NCI-H2196 (cell line): ENCODE measurements around the gene CADM1.

Experiments used
- DNase-seq: peaks from one replicate; lab custom pipeline; 2025; ENCODE audit not compliant: unreplicated experiment; lab: John Stamatoyannopoulos, UW

Gene CADM1

DNA sequence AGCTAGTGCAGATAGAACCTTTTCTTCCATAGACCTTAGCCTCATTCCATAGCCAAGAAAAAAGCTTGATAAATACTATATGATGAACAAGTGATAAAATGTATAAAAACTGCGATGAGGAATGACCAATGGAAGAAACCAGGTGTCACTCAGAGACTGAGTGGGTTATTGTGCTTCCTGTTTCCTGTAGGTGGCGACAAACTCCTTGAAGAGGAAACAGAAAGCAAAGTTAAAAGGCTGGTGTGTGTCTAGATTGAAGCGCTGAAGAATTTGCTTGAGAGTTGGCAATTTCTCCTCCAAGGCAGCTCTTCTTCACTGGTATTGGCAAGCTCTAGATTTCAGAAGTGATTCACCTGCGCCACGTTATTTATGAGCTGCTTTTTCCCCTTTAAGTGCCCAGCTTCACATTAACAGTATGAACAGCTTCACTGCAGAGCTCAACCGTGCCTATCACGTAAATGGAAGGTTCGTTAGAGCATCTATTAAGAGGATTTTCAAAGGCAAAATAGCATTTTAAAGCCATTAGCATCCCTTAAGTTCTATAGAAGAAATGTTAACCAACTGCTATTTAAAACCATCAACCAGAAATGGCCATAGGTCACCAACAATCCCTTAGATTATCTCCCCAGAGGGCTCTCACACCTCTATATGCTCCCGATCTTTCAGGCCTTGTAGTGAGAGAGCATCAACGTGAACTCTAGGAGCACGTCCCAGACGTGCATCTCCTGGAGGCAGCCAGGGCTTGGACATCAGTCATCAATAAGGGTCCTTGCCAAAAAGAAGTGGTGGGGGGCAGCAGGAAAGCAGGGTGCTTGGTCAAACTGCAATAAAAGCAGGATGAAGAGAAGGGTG, 179.4 kb downstream of the CADM1 start:
- DNase-seq = peak; percentile 77

DNA sequence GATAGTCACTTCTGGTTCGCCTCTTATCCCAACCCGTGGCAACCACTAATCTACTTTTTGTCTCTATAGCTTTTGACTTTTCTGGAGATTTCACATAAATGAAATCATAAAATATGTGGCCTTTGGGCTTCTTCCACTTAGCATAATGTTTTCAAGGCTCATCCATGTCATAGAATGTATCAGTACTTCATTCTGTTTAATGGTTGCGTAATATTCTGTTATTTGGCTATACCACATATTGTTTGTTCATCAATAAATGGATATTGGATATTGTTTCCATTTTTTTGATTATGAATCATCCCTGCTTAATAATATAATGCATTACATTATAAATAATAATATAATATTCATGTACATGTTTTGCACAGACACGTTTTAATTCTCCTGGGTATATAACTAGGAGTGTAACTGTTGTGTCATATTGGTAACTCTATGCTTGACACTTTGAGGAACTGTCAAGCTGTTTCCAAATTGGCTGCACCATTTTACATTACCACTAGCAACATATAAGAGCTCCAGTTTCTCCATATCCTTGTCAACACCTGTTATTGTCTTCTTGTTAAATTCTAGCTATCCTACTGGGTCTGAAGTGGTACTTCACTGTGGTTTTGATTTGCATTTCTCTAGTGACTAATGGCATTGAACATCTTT, 181.5 kb downstream of the CADM1 start:
- DNase-seq = no peak

DNA sequence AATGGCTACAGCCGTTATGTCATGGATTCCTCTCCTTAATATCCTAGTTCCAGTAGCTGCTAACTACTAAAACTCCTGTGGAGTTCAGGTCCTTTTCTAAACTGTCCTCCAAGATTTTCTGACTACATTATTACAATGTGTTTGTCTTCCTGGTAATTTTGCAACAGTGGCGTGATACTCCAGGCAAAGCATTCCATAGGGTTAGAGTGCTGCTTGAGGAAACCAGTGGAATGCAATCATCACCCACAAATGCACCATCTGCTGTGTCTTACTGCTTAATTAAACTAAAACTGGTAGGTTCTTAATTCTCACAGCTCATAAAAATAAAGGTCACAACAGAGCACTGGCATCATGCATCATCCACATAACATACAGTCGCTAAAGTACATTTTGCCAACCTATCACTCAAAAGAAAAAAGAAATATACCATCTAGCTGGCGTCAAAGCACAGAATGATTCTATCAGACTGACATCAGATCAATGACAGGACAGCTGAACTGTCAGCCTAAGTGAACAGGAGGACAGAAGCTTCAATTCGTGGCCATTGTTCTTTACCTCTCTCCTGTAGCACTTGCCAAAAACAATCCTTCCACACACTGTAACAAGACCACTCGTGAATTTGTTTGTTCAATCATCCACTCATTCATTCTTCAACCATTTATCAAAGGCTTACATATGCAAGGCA, 182.5 kb downstream of the CADM1 start:
- no peak for DNase-seq

DNA sequence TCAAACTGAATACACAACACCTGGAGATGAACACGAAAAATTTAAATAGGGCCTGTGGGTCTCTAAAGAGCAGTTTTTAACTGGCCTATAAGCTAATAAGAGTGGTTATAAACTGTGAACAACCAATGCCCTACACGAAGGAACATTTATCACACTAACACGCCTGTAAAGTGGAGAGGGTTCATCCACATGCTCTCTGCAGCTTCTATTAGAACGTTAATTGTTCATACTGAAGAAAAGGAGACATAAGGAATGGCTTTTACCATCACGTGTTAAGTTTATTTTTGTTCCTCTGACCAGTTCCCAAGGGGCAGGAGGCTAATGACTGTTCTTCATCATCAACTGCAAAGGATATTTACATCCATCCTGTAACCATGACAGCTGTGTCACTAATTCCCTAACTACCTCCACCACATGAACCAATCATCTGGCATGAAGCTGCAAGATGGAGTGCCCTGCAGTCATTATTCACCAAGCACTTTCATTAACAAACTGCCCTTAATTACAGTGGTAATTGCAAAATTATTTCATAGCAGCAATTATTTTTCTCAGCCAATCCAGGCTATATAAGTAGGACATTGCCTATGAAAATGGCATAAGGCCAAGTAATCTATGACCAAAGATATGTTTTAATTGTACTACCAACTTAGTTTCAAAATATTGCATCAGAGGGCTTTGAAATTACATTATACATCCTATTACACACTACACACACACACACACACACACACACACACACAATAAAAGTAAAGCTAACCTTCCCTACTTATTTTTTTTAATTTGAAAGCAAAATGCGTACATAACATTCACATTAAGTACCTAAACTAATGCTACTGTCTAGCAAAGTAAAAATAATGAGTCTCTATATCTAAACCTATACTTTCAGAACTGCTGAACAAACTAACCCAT, 186.7 kb downstream of the CADM1 start:
- no peak for DNase-seq

DNA sequence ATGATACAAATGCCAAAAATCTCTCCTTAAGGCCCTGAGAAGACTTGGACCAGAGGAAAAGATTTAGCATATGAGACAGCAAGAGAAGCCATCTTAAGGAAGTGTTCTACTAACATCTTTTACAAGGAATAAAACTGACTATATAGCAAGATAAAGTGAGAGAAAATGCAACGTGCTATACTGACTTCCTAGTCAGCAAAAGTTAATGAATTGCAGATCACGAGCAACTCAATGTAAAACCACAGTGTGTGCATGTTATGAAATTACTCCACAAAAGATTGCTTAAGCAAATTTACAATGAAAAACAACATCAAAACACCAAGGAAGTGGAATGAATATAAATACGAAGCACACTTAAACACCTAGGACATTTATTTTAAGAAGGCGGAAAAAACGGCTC, 187.5 kb downstream of the CADM1 start:
- no peak for DNase-seq

DNA sequence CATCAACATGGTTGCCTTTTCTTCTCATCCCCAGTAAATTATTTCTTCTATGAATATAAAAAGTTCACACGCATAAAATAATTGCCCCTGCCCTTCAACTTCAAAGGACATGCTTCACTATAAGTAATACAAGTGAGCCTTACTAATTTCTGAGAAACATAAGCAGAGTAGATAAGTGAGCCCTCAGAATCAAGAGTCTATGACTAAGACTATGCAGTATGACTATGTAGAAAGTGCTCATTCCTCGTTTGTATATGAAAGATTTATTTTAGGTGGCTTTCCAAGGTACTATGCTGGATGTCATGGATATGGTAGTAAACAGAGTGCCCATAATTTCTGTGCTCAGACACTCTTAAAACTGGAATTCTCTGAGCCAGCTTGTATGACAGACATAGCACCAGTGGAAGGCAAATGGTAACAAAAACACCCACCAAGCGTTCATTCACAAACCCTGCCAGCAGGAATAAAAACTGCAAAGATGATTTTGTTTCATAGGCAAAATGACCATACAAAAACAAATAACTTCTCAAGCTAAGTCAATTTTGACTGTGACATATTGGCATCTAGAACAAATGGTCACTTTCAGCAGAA, 189.8 kb downstream of the CADM1 start:
- no peak for DNase-seq

DNA sequence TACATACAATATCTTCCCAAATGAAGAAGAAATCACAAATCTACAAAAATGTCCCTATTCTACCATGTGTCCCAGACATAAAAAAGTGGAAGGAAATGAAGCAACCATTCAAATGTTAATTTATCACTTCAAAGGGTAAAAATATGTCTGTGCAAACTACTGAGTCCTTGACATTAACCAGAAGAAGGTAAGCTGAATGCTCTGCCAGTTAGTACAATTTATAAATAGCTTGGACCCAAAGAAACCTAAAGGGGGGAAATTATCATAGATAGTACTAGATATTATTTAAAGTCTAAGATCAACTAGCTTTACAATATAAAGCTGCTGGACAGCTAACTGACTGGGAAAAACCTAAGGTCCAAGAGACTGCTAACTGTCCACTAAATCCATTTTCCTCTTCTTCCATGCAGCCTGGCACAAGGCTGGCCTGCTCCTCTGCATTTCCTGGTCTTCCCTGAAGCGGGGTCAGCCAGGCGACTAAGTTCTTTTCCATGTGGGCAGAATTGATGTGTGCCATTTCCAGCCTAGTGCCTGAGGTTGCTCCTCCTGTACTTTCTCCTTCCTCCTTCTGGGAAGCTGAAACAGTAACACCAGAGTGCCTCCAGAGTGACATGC, 190.9 kb downstream of the CADM1 start:
- no peak for DNase-seq

DNA sequence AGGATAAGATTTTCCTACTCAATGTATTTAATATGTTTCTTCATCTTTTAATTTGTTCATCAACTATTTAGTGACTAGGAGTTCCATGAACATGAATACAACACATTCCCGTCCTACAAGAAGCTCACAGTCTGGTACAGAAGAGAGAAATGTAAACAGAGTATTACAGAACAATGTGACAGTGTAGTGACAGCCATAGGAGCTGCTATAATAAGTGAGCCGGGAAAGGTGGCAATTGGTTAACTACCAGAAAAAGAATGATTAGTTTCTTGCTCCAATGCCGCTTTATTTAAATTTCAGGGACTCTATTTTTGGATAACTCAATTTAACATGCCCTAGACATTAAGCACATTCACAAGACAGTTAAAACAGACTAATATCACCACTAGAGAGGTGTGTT, 192.3 kb downstream of the CADM1 start:
- DNase-seq = no peak

DNA sequence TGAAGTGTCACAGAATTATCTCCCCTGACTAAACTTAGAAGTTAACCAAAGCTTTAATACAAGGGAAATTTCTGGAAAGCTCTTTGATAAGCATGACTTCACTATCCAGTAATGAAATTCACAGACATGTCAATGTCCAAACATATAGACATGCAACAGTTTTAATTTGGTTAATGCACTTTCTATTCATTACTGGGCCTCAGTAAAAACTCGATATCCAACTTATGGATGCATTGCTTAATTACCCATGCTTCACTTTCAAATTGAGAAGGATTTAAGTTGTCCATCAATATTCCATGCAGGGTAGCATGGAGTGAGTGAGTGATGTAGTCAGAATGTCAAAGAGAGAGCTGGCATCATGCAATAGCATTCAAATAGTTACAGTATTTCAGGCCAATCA, 197.5 kb downstream of the CADM1 start:
- no peak for DNase-seq

DNA sequence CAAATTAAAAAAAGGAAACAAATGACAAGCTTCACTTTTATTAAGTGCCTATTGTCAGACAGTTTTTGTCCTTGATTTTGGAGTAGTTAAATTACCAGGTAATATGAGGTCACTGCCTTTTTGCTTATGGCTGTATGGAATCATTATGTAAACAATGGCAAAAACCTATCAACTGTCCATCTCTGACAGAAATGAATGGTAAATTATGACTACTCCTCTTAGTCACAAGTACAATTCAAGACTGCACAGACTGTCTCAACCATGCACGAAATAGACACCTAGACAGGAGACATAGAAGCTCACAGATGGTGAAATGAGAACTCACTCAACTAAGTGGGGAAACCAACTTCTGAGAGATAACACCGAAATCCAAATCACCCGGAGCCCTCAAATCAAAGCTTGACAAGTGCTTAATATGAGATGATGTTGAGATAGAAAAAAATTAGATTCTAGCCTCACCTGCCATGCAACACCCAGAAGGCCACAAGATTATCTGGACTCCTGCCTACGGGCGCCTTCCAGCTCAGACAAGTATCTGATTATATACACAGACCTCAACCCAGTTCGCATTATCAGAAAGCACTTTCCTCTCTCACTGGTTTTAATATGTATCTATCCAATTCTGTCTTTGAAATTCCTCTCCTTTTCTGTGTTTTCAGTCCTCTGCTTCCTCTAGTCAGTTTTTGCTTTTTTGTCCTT, 199.3 kb downstream of the CADM1 start:
- DNase-seq = no peak

DNA sequence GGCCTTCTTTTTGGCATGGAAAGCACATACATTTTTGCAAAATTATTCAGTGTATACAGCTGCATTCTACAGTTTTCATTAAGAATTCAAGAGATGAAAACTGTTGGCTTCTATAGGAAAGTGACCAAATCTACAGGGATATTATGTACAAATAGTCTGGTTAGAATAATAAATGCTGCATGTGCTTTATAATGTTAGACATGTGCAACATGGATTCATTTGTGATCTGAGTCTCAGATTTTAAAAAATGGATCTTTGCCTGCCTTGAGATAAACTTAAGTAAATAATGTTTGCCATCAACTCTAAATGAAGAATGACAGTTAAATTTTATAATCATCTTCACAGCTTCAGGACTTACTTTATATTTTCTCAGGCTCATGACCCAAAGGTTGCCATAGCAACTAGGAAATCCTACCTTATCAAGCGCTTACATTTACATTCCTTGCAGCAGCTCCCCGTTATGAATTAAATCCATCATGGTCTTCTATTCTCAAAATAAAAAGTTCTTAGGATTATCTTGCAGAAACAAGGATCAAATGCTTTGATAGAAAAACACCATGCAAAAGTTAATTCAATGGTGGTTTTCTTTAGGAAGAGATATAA, 200.2 kb downstream of the CADM1 start:
- DNase-seq = no peak

DNA sequence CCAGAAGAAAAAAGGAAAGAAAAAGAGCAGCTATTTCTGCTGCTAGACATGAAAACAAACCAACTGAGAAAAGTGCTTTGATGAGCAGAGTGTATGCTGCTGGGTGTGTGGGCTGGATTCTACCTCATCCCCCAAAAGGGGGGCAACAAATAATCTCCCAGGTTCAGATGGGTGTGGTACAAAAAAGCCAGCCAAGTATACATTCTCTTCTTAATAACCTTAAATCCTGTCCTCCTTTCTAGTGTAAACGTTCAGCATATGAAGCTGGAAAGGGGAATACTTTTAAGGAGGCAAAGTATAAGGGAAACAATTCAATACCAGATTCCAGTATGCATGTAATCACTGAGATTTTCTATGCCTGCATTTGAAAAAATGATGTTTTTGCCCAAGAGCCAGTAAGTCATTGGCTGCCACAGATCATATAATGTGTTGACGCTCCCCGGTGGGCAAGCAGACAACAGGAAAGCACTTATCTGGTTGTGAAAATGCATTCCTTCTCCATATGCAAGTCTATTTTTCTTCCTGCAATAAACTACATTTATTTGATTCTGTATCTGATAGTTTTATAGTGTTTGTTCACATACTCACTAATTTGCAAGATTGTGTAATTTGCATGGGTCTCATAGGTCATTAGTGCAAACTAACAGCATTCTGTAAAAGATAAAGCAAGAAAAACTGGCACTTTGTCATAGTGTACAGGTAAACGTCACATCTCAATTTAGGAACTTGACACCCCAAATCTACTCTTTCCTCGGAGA, 201.1 kb downstream of the CADM1 start:
- no peak for DNase-seq

DNA sequence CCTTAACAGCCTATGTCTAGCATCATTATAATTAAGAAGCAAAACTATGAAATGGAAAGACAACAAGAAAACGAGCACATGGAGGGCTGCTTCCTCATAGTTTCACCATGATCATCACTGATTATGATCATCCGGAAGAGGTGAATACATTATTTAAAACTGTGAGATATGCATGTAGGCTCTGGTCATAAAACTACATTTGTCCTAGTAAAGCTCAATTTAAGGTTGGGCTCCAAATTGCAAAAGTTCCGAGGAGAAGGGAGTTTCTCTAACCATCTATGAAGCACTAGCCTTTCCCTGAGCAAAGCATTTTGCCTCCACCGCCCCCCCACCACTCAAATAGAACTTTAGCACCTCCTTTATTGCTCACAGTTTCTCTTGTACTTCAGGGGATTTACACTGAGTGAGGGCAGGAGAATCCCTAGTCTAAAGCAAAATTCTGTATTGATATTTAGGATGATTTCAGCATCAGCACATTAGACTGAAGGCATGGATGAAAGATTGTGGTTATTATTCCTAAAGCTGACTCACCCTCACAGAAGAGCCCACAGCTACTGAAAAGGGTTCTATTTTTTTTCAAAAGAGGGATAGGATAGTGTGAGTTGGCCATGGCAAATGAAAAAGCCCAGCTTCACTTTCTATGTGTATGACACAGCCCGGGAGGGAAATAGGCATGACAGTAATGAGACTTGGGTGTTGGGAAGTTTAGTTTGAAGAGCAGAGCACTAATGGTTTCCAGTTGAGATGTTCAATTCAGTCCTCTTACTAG, 203.4 kb downstream of the CADM1 start:
- DNase-seq = no peak

DNA sequence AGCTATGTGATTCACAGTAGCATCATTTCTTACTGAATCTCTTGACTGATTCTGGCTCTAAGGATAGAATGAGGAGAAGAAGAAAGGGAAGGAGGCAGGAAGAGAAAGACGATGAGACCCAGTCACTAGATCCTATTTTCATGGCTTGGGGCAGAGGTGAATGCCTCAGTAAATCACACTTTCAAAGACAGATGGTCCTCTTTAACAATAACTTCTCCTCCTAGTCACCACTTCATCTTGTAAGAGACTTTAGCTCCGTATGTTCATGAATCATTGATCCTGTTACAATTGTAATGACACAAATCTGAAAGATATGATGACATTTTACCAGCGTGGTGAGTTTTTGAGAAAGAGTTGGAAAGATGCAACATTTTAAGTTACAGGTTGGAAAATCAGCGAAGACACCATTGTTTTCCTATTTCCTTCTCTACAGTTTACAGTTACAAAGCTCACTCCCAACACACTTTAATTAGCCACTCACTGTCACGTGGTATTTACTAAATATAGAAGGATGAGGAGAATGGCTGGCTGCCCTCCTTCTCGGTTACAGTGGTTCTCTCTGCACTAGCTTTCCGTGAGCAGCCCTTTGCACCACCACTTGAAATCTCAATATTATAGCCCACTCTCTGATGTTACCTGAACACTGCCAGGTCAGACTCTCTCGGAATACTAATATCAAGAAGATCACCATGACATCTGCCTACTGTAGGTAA, 205.8 kb downstream of the CADM1 start:
- no peak for DNase-seq

DNA sequence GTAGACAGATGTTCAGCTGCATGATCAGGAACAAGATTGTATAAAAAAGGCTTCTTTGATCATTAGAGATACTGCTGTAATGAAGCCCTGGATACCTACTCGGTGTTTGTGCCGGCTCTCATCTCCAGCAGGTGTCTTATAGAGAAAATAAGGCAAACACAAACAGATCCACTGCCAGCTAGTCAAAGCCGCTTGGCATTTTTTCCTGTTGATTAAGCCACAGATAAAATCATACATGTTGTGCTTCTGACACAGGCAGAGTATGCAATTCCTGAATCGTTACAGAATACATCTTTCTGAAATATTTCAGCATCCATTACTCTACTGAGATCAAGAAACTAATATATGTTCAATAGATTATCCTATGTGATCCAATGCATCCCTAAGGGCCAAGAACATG, 206.9 kb downstream of the CADM1 start:
- peak; percentile 13 for DNase-seq

DNA sequence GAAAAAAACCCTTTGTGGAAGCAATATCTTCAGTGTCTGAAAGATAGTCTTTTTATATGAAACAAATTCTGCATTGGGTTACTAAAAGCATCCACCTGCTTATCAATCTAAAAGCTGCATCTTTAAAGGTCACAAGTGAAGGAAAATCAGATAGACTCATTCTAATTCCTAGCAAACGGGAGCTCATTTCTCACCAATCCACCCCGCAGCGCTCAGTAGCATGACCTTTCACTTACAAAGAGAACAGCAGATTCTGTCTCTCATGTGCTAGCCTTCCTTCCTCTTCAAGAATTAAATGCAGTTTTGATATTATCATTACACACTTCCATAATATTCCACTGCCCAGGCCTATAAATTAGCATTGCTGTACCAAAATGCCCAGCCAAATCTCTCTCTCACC, 212.9 kb downstream of the CADM1 start:
- no peak for DNase-seq

DNA sequence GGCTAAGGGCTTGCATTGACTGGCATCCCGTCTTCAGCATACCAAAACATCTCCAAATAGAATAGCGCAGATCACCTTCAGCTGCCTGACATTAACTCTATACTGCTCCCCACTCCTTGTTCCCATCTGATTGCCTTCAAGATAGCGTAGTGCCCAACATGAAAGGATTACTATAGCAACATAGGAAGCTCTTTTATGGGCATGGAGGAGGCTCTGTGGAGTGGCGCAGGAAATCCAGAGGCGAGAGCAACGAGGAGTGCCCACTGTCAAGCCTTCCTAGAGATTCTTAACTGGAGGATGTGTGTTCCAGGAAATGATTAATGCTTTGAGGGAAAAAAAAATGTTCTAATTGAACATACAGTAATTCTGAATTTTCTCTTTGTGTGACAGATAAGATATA, 213.3 kb downstream of the CADM1 start:
- DNase-seq = peak; percentile 51
